HFF-Myc (cell line): ENCODE data around the gene PFKP.
"Not testable (repeated sequence)": the region's sequence is repeated elsewhere in the genome, so short reads cannot be mapped to it uniquely, and the experiment has no call there.

Experiments used
- DNase-seq: peaks from one replicate; pipeline ENCODE4 v3.0.0-alpha.2; 2011; ENCODE audit warnings: low read depth; ENCODE audit errors: extremely low read depth
- H3K4me3 ChIP-seq: replicated peaks from 2 replicates; pipeline ENCODE4 v1.5.1; 2011; ENCODE audit warnings: low read depth, mild to moderate bottlenecking, control low read depth, low read length
- TF ChIP-seq, protein P1 (sequence below): IDR thresholded peaks from 2 replicates; pipeline ENCODE4 v1.5.1; 2012; ENCODE audit warnings: mild to moderate bottlenecking, low read depth, low read length, control low read depth; ENCODE audit errors: missing control alignments

PFKP gene

DNA sequence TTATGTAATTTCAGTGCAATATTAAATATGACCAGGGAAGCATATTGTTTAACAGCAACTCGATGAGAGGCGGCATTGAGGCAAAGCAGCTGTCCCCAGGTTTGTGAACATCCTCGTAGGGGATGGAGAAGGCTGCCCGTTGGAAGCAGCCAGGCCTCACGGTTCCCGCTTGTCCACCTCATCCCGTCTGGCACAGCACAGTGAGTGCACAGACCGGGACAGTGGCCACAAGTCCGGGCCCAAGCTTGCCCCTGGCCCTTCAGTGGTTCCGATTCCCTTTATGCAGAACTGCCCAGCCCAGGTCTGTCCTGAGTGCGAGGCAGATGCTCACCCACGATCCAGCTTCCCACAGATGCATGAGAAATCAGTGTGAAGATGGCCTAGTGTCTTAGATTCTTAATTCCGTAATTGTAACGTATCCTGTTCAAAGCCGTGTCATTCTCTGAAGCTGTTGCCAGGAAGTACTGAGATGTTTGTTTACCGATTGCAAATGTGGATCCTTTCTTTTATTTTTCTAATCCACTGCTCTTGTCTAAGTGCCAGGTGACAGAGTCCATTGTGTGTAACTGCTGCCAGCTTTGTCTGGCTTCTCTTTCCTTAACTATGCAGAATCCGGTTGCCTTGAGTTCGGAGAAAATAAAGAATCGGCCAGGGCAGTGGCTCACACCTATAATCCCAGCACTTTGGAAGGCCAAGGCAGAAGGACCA is 35.5 kb downstream of the PFKP start:
- DNase-seq: no peak
- no peak overlapping the region for H3K4me3 ChIP-seq
- TF ChIP-seq, protein P1, sequence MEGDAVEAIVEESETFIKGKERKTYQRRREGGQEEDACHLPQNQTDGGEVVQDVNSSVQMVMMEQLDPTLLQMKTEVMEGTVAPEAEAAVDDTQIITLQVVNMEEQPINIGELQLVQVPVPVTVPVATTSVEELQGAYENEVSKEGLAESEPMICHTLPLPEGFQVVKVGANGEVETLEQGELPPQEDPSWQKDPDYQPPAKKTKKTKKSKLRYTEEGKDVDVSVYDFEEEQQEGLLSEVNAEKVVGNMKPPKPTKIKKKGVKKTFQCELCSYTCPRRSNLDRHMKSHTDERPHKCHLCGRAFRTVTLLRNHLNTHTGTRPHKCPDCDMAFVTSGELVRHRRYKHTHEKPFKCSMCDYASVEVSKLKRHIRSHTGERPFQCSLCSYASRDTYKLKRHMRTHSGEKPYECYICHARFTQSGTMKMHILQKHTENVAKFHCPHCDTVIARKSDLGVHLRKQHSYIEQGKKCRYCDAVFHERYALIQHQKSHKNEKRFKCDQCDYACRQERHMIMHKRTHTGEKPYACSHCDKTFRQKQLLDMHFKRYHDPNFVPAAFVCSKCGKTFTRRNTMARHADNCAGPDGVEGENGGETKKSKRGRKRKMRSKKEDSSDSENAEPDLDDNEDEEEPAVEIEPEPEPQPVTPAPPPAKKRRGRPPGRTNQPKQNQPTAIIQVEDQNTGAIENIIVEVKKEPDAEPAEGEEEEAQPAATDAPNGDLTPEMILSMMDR: no peak

GRCh38 chr10:3103646-3104045 is 36.3 kb downstream of the PFKP start:
- no peak for DNase-seq
- TF ChIP-seq, protein P1: no peak

DNA sequence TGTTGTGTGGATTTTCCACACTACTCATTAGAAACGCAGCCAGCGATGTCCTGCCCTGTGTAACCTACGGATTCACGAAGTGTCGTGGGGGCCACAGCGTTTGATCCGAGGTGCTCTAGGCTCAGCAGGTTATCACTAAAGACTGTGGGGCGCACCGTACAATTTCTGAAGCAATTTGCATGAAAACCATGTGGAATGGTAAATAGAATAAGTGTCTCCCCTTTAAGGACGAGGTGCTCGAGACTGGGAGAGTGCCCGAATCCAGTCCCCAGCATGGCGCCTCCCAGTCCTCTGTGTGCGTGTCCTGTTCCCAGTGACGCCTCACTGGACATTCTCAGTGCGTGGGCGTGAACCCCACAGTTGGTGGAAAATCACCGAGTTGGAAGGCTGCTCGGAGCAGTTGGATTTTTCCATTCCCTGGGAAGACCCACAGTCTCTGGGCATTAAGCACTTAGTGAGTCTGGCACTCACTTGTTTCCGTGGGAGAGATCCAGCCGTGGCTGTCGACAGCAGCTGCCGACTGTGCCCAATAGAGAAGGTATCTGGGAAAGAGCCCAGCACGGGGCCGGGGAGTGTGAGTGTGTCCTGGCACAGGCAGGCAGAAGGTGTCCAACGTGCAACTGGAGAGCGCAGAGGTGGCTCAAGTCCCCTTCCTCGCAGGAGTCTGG is 37.0 kb downstream of the PFKP start:
- TF ChIP-seq, protein P1: no peak
- DNase-seq: no peak
- no peak overlapping the region for H3K4me3 ChIP-seq

More at GRCh38 chr10:3103646-3104045, 36.3 kb downstream of the PFKP start:
- H3K4me3 ChIP-seq: no peak overlapping the region

GRCh38 chr10:3105166-3105565 is 37.8 kb downstream of the PFKP start:
- DNase-seq: no peak
- no peak overlapping the region for H3K4me3 ChIP-seq
- TF ChIP-seq, protein P1: no peak

- H3K4me3 ChIP-seq: no peak overlapping the region
- DNase-seq: no peak
- TF ChIP-seq, protein P1: no peak
Measured at GRCh38 chr10:3105905-3106304, 38.6 kb downstream of the PFKP start.

DNA sequence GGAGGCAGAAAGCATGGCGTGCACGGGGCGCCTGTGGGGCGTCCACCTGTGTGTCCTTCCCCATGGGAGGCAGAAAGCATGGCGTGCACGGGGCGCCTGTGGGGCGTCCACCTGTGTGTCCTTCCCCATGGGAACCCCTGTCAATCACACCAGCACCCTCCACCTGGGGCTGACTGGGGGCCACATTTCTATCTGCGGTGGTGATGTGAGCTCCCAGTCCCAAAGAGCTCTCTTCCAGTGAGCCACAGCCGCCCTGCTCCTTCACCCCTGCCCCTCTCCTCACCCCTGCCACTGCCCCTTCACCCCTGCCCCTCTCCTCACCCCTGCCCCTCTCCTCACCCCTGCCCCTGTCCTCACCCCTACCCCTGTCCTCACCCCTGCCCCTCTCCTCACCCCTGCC is 39.0 kb downstream of the PFKP start:
- not testable (repeated sequence) for DNase-seq, H3K4me3 ChIP-seq

DNA sequence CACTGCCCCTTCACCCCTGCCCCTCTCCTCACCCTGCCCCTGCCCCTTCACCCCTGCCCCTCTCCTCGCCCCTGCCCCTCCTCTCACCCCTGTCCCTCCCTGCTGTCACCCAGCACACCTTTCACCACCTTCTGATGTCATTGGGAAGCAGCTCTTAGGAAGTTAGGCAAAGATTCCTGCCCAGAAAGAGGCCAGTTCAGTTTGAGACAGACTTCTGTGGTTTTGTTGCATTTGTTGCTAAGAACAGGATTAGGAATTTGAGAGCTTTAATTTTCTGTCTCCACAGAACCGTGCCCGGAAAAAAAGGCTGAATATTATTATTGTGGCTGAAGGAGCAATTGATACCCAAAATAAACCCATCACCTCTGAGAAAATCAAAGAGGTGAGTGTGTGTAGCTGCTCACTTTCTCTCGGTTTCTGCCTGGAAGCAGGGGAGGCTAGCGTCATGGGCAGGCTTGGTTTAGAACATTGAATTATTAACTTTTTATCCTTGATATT is 39.6 kb downstream of the PFKP start:
- no peak for DNase-seq
- TF ChIP-seq, protein P1: no peak
- no peak overlapping the region for H3K4me3 ChIP-seq
